HepG2 (cell line): ENCODE data around the gene RPS19BP1. TPM values are rescaled to one million over a fixed set of nuclear protein-coding genes. Genes with fewer than 3 reads are reported as not detected.

Experiments
- ATAC-seq: fragments of 200-7000 bp; cut with Tn5 transposase; 3 replicates; pipeline ENCODE4 v1.9.1; 2020; ENCODE audit warnings: mild to moderate bottlenecking, moderate library complexity
- BruUV-seq: library from RNA; stranded (reverse); fragments of 400-500 nt; replicated peaks from 2 replicates; lab custom pipeline; 2021; lab: Mats Ljungman, UMichigan
- CTCF ChIA-PET: fragments of 300-600 bp; formaldehyde crosslinking; extraction: SDS; loops from one replicate; lab custom pipeline; 2021; ENCODE audit warnings: low total read pairs, inconsistent platforms, low intra/inter-chr PET ratio; lab: Yijun Ruan, JAX
- POLR2A ChIA-PET: fragments of 350-600 bp; sonication (Branson Sonifier 250); formaldehyde crosslinking; loops from one replicate; lab custom pipeline; 2020; ENCODE audit warnings: antibody characterized with exemption, inconsistent platforms; lab: Yijun Ruan, JAX
- DNase-seq: peaks from one replicate; pipeline ENCODE4 v3.0.0-alpha.2; 2015; ENCODE audit warnings: low spot score
- FAIRE-seq: peaks from 3 replicates; lab custom pipeline; 2011; peaks lifted over from hg19 to GRCh38; lab: Jason Lieb, UNC
- H2AFZ ChIP-seq: one replicate; pipeline ENCODE4 v1.6.1; 2011; ENCODE audit warnings: low read length, inconsistent platforms
- H3K27ac ChIP-seq: fragments of 300-600 bp; 3 replicates; pipeline ENCODE4 v1.8.0; 2011; ENCODE audit warnings: mixed run types, mild to moderate bottlenecking, mixed read lengths, low read length, inconsistent platforms; ENCODE audit not compliant: insufficient read depth; ENCODE audit errors: extremely low read length
- H3K27me3 ChIP-seq, 2 experiments: fragments of 200-600 bp in 1 of 2; 2 replicates in 1 of 2; 3 replicates in 1 of 2; pipeline versions ENCODE4 v1.6.0 to v1.8.0; 2011; ENCODE audit warnings: low read length in 2 of 2, mild to moderate bottlenecking in 2 of 2, moderate library complexity in 2 of 2, inconsistent platforms in 1 of 2; ENCODE audit not compliant: insufficient read depth in 2 of 2, control insufficient read depth in 1 of 2
- H3K36me3 ChIP-seq, 2 experiments: fragments of 200-600 bp in 1 of 2; replicated peaks in 1 of 2; 2 replicates in 1 of 2; 3 replicates in 1 of 2; pipeline versions ENCODE4 v1.5.1 to v1.8.0; 2011; ENCODE audit warnings: low read length in 2 of 2, inconsistent platforms in 1 of 2; ENCODE audit not compliant: insufficient read depth in 2 of 2, control insufficient read depth in 1 of 2
- H3K4me1 ChIP-seq: 2 replicates; pipeline ENCODE4 v1.5.1; 2012; ENCODE audit warnings: low read length, inconsistent platforms; ENCODE audit not compliant: insufficient read depth
- H3K4me2 ChIP-seq: 2 replicates; pipeline ENCODE4 v1.6.0; 2011; ENCODE audit warnings: low read depth, low read length, inconsistent platforms
- H3K4me3 ChIP-seq, 3 experiments: fragments of 200-600 bp in 1 of 3; sonication (generic), shearing (Covaris generic) in 1 of 3; replicated peaks in 1 of 3; 2 replicates each; pipeline ENCODE4 v1.5.1; 2011 to 2016; ENCODE audit warnings: low read length in 3 of 3, inconsistent platforms in 2 of 3, low read depth in 2 of 3, mild to moderate bottlenecking in 2 of 3, control low read depth in 1 of 3, mixed read lengths in 1 of 3; ENCODE audit not compliant: insufficient read depth in 1 of 3
- H3K79me2 ChIP-seq: one replicate; pipeline ENCODE4 v1.6.1; 2011; ENCODE audit warnings: low read length, inconsistent platforms; ENCODE audit not compliant: insufficient read depth
- H3K9ac ChIP-seq: 2 replicates; pipeline ENCODE4 v1.6.0; 2011; ENCODE audit warnings: mild to moderate bottlenecking, low read depth, low read length, inconsistent platforms; ENCODE audit not compliant: insufficient read depth
- H3K9me3 ChIP-seq: 2 replicates; pipeline ENCODE4 v1.5.1; 2012; ENCODE audit warnings: mild to moderate bottlenecking, low read length
- H4K20me1 ChIP-seq: 2 replicates; pipeline ENCODE4 v1.6.0; 2011; ENCODE audit warnings: inconsistent platforms, mild to moderate bottlenecking, low read length, moderate library complexity; ENCODE audit not compliant: insufficient read depth
- ELF3 ChIP-seq: IDR thresholded peaks from 2 replicates; pipeline ENCODE4 v1.6.1; 2016; ENCODE audit warnings: missing genetic modification reagents, missing compliant biosample characterization
- ETV5 ChIP-seq: IDR thresholded peaks from 2 replicates; pipeline ENCODE4 v1.6.1; 2018; ENCODE audit warnings: missing biosample characterization, missing genetic modification reagents, inconsistent platforms, borderline replicate concordance
- MIER3 ChIP-seq: IDR thresholded peaks from 2 replicates; pipeline ENCODE4 v1.6.1; 2016; ENCODE audit warnings: missing compliant biosample characterization, borderline replicate concordance
- SALL2 ChIP-seq: sonication (generic); formaldehyde crosslinking; IDR thresholded peaks from 2 replicates; pipeline ENCODE4 v1.8.1; 2023; ENCODE audit warnings: mild to moderate bottlenecking, missing genetic modification reagents, inconsistent platforms
- SP140L ChIP-seq: sonication (generic); formaldehyde crosslinking; IDR thresholded peaks from 2 replicates; pipeline ENCODE4 v1.4.0; 2020; ENCODE audit warnings: missing genetic modification reagents, borderline replicate concordance
- STAG1 ChIP-seq: sonication (generic); formaldehyde crosslinking; IDR thresholded peaks from 2 replicates; pipeline ENCODE4 v1.4.0; 2020; ENCODE audit warnings: missing genetic modification reagents
- ZNF235 ChIP-seq: sonication (generic); formaldehyde crosslinking; IDR thresholded peaks from 2 replicates; pipeline ENCODE4 v1.8.1; 2023; ENCODE audit warnings: mild to moderate bottlenecking, missing genetic modification reagents, borderline replicate concordance
- ZNF33B ChIP-seq: sonication (generic); formaldehyde crosslinking; IDR thresholded peaks from 2 replicates; pipeline ENCODE4 v1.5.1; 2020; ENCODE audit warnings: mild to moderate bottlenecking, missing genetic modification reagents
- ZNF468 ChIP-seq: sonication (generic); formaldehyde crosslinking; IDR thresholded peaks from 2 replicates; pipeline ENCODE4 v1.8.0; 2022; ENCODE audit warnings: mild to moderate bottlenecking, moderate library complexity, missing genetic modification reagents
- WGBS: methylation state at CpG from one replicate; pipeline ENCODE4 v1.1.6; 2017; ENCODE audit warnings: low lambda C conversion rate; 5-methylcytosine and 5-hydroxymethylcytosine counted together
- in situ Hi-C: cut with HindIII; loops from 2 replicates; pipeline ENCODE4 v1.10.0; 2017; ENCODE audit warnings: low pct_unique_long_range_greater_than_20kb; ENCODE audit not compliant: extremely low pct_ligation_motif_present
- intact Hi-C: fragments of 100-400 bp; cut with micrococcal nuclease; formaldehyde crosslinking; loops from one replicate; pipeline ENCODE4 v1.10.0; 2022; ENCODE audit not compliant: unreplicated experiment
- polyA plus RNA-seq, 8 experiments: library from polyadenylated mRNA; depleted of rRNA in 3 of 8; stranded (reverse) in 7 of 8; unstranded in 1 of 8; fragments of >200 nt; fragmentation: Illumina TruSeq in 4 of 8; extraction: Trizol in 4 of 8; gene quantifications; 2 replicates each; pipeline versions ENCODE4 v1.2.1 to v1.2.3, GENCODE V29; 2011 to 2016; ENCODE audit warnings: low read depth in 4 of 8, missing spikeins in 1 of 8, mixed read lengths in 1 of 8; ENCODE audit not compliant: insufficient read depth in 1 of 8
- total RNA-seq, 5 experiments: library from RNA; depleted of rRNA; stranded (reverse); fragments of >200 nt; fragmentation: Illumina TruSeq; extraction: Trizol; gene quantifications; 2 replicates each; pipeline ENCODE4 v1.2.3, GENCODE V29; 2016; ENCODE audit warnings: low read depth in 1 of 5
- TF ChIP-seq, protein P1 (sequence below): sonication (generic); formaldehyde crosslinking; IDR thresholded peaks from 2 replicates; pipeline ENCODE4 v1.8.0; 2022; ENCODE audit warnings: missing genetic modification reagents, mild to moderate bottlenecking, inconsistent platforms, borderline replicate concordance
- TF ChIP-seq, protein P2 (sequence below): IDR thresholded peaks from 2 replicates; pipeline ENCODE4 v1.6.1; 2016
- TF ChIP-seq, protein P3 (sequence below): sonication (generic); formaldehyde crosslinking; IDR thresholded peaks from one replicate; pipeline ENCODE4 v1.5.1; 2020; ENCODE audit warnings: mild to moderate bottlenecking, missing genetic modification reagents; ENCODE audit errors: not compliant biosample characterization

Gene RPS19BP1
- total and polyA plus RNA-seq, 2 of the 13 experiments (the other 11 are each of a cell fraction or from before 2014, with no cell fraction given) = 44.3 to 81.3 TPM

DNA sequence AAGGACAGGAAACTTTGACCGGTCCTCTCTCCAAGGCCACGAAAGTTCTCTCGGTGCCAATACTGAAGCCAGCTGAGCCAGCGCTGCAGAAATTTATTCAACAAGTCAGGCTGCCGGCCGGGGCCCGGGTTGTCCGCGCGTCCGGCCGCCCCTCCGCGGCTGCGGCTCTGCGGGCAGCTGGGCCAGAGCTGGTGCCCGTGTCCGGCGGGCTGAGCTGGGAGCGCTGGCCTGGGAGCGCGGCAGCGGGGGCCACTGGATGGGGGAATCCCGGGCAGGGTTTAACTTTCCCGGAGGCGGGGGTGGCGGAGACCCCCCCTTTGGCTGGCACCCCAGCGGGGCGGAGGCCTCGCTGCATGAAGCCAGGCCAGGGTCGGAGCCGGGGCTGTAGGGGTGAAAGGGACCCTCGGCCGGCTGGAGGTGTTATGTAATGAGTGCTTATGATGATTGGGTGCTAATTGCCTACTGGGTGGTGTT, 25.7 kb upstream of the RPS19BP1 start (continued):
- TF ChIP-seq, protein P1, sequence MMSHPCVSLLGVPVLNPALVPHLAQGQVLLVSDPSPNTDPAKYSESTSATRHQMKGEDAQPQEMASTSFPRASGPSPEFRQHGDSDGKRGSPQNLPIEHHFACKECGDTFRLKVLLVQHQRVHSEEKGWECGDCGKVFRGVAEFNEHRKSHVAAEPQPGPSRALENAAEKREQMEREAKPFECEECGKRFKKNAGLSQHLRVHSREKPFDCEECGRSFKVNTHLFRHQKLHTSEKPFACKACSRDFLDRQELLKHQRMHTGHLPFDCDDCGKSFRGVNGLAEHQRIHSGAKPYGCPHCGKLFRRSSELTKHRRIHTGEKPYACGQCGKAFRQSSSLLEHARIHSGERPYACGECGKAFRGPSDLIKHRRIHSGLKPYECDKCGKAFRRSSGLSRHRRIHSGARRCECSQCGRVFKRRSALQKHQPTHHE = no peak
- TF ChIP-seq ETV5 (no peak), ZNF33B (no peak), SALL2 (CRISPR knock-in tag) (no peak)
- TF ChIP-seq, protein P2, sequence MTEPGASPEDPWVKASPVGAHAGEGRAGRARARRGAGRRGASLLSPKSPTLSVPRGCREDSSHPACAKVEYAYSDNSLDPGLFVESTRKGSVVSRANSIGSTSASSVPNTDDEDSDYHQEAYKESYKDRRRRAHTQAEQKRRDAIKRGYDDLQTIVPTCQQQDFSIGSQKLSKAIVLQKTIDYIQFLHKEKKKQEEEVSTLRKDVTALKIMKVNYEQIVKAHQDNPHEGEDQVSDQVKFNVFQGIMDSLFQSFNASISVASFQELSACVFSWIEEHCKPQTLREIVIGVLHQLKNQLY = no peak
- TF ChIP-seq, all 625 proteins: peak for 0

DNA sequence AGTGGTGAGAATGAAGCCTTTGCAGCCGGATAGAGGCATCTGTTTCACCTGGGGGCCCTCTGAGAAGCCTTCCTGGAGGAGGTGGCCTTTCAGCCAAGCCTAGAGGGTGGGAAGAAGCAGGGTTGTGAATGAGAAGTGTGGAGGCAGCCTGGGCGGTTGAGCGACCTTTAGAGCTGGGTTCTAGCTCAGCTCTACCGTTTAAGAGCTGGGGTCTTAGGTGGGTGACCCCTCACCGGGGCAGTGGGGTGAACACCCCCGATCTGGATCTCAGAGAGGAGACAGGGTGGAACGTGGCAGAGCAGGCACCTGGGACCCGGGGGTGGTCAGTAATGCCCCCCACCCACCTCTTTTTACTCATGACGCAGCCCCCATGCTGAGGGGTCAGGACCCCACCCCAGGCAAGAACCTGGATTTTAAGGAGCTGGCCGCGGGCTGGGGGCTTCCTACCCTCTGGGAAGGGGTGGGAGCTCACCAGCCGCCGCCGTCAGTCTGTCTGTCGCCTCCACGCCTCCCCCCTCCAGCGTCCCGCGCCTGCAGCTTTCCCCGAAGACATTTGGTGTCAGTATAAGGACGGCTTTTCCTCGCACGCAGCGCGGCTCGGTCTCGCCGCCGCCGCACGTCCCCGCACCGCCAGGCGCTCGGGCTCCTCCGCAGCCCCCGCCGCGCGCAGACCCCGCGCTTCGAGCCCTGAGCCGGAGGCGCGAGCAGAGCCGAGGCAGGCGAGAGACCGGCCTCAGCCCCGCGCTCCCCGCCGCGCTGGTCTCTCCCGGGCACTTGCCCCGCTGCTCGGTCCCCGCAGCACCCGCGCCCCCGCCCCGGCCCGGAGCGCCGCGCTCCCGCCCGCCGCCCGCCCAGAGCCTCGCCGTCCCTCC, 24.7 kb upstream of the RPS19BP1 start:
- in situ Hi-C loops = no loop called here
- Histone ChIP-seq H3K4me2 (no peak overlapping the region), H3K36me3 (no peaks in the 10 kb centered on the region), H3K79me2 (no peaks in the 10 kb centered on the region), H3K4me1 (no peaks in the 10 kb centered on the region), H3K27me3 (peaks cover 9 to 39% of the 10 kb centered on the region in 2 experiments; a peak in 4 of 5 replicates), H3K9ac (no peak overlapping the region), H3K4me3 (no peak overlapping the region), H3K27ac (no peak overlapping the region), H2AFZ (no peak overlapping the region), H3K9me3 (no peaks in the 10 kb centered on the region), H4K20me1 (no peaks in the 10 kb centered on the region)
- ATAC-seq (no peak), FAIRE-seq (no peak), DNase-seq (no peak)
- ChIA-PET CTCF (no interaction called here), POLR2A (no interaction called here)
- WGBS = 7% methylated on average over 20 of the region's 72 CpGs
- intact Hi-C loops = no loop called here
- no TSS peak for BruUV-seq
- no peak for TF ChIP-seq ZNF235 (CRISPR knock-in tag)
- TF ChIP-seq SP140L (CRISPR knock-in tag) = no peak
- no peak for TF ChIP-seq ELF3 (CRISPR knock-in tag)
- TF ChIP-seq ZNF468 = no peak
- TF ChIP-seq STAG1 (CRISPR knock-in tag) = 0 out of 2 replicates have a peak, but pooled peaks have one; percentile 8
- TF ChIP-seq MIER3 = no peak
- TF ChIP-seq, protein P3, sequence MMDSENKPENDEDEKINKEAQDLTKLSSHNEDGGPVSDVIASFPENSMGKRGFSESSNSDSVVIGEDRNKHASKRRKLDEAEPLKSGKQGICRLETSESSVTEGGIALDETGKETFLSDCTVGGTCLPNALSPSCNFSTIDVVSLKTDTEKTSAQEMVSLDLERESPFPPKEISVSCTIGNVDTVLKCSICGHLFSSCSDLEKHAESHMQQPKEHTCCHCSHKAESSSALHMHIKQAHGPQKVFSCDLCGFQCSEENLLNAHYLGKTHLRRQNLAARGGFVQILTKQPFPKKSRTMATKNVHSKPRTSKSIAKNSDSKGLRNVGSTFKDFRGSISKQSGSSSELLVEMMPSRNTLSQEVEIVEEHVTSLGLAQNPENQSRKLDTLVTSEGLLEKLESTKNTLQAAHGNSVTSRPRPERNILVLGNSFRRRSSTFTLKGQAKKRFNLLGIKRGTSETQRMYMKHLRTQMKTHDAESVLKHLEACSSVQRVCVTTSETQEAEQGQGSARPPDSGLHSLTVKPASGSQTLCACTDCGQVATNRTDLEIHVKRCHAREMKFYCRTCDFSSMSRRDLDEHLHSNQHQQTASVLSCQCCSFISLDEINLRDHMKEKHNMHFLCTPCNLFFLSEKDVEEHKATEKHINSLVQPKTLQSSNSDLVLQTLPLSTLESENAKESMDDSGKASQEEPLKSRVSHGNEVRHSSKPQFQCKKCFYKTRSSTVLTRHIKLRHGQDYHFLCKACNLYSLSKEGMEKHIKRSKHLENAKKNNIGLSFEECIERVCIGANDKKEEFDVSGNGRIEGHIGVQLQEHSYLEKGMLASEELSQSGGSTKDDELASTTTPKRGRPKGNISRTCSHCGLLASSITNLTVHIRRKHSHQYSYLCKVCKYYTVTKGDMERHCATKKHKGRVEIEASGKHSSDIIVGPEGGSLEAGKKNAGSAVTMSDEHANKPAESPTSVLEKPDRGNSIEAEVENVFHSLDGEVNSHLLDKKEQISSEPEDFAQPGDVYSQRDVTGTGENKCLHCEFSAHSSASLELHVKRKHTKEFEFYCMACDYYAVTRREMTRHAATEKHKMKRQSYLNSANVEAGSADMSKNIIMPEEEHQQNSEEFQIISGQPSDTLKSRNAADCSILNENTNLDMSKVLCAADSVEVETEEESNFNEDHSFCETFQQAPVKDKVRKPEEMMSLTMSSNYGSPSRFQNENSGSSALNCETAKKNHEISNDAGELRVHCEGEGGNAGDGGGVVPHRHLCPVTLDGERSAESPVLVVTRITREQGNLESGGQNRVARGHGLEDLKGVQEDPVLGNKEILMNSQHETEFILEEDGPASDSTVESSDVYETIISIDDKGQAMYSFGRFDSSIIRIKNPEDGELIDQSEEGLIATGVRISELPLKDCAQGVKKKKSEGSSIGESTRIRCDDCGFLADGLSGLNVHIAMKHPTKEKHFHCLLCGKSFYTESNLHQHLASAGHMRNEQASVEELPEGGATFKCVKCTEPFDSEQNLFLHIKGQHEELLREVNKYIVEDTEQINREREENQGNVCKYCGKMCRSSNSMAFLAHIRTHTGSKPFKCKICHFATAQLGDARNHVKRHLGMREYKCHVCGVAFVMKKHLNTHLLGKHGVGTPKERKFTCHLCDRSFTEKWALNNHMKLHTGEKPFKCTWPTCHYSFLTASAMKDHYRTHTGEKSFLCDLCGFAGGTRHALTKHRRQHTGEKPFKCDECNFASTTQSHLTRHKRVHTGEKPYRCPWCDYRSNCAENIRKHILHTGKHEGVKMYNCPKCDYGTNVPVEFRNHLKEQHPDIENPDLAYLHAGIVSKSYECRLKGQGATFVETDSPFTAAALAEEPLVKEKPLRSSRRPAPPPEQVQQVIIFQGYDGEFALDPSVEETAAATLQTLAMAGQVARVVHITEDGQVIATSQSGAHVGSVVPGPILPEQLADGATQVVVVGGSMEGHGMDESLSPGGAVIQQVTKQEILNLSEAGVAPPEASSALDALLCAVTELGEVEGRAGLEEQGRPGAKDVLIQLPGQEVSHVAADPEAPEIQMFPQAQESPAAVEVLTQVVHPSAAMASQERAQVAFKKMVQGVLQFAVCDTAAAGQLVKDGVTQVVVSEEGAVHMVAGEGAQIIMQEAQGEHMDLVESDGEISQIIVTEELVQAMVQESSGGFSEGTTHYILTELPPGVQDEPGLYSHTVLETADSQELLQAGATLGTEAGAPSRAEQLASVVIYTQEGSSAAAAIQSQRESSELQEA (CRISPR knock-in tag) = no peak
